Measurements from ENCODE around the gene PER1.
"Not testable (repeated sequence)": the region's sequence is repeated elsewhere in the genome, so short reads cannot be mapped to it uniquely, and the experiment has no call there.

The PER1 gene

GRCh38 chr17:8110456-8110804 lies 41.8 kb downstream of the PER1 start:
- Histone ChIP-seq H3K27ac (no peak overlapping the region), H3K27me3 (ENCODE audit: insufficient read depth, low read depth, severe bottlenecking) (peaks cover 4% of the 10 kb centered on the region), H3K4me3 (ENCODE audit: low read depth, low read length) (no peak overlapping the region), H3K36me3 (no peaks in the 10 kb centered on the region), H3K9me3 (ENCODE audit: severe bottlenecking) (no peaks in the 10 kb centered on the region)
- no peak for TF ChIP-seq CTCF (IDR thresholded peaks at IDR 0.05; ENCODE audit: low read depth, low read length)
- DNase-seq = no peak

GRCh38 chr17:8109661-8110455 lies 42.3 kb downstream of the PER1 start:
- peak; percentile 74 for DNase-seq
- peak; percentile 93 for TF ChIP-seq CTCF (IDR thresholded peaks at IDR 0.05; ENCODE audit: low read depth, low read length)
- Histone ChIP-seq H3K9me3 (ENCODE audit: severe bottlenecking) (no peaks in the 10 kb centered on the region), H3K4me3 (ENCODE audit: low read depth, low read length) (no peak overlapping the region), H3K36me3 (no peaks in the 10 kb centered on the region), H3K27me3 (ENCODE audit: insufficient read depth, low read depth, severe bottlenecking) (peaks cover 1% of the 10 kb centered on the region), H3K27ac (no peak overlapping the region)

GRCh38 chr17:8108972-8109660 lies 43.1 kb downstream of the PER1 start:
- no peaks in the 10 kb centered on the region for H3K27me3 ChIP-seq (ENCODE audit: insufficient read depth, low read depth, severe bottlenecking)
- H3K36me3 ChIP-seq = no peaks in the 10 kb centered on the region
- no peak for TF ChIP-seq CTCF (IDR thresholded peaks at IDR 0.05; ENCODE audit: low read depth, low read length)
- H3K9me3 ChIP-seq (ENCODE audit: severe bottlenecking) = no peaks in the 10 kb centered on the region
- H3K4me3 ChIP-seq (ENCODE audit: low read depth, low read length) = no peak overlapping the region
- H3K27ac ChIP-seq = no peak overlapping the region
- no peak for DNase-seq

- H3K9me3 ChIP-seq (ENCODE audit: severe bottlenecking); H3K27ac ChIP-seq; DNase-seq; H3K36me3 ChIP-seq; H3K4me3 ChIP-seq (ENCODE audit: low read depth, low read length); H3K27me3 ChIP-seq (ENCODE audit: insufficient read depth, low read depth, severe bottlenecking): not testable (repeated sequence)
Observed at GRCh38 chr17:8106980-8107379, 45.2 kb downstream of the PER1 start.

- Histone ChIP-seq H3K36me3 (no peaks in the 10 kb centered on the region), H3K27me3 (ENCODE audit: insufficient read depth, low read depth, severe bottlenecking) (no peaks in the 10 kb centered on the region), H3K9me3 (ENCODE audit: severe bottlenecking) (no peaks in the 10 kb centered on the region), H3K27ac (no peak overlapping the region), H3K4me3 (ENCODE audit: low read depth, low read length) (no peak overlapping the region)
- TF ChIP-seq CTCF (IDR thresholded peaks at IDR 0.05; ENCODE audit: low read depth, low read length) = no peak
- peak; percentile 50 for DNase-seq
Observed at GRCh38 chr17:8105957-8106398, 46.2 kb downstream of the PER1 start.

- no peak for DNase-seq
- no peak overlapping the region for H3K4me3 ChIP-seq (ENCODE audit: low read depth, low read length)
- H3K27ac ChIP-seq = no peak overlapping the region
- no peaks in the 10 kb centered on the region for H3K36me3 ChIP-seq
- no peak for TF ChIP-seq CTCF (IDR thresholded peaks at IDR 0.05; ENCODE audit: low read depth, low read length)
- no peaks in the 10 kb centered on the region for H3K9me3 ChIP-seq (ENCODE audit: severe bottlenecking)
- H3K27me3 ChIP-seq (ENCODE audit: insufficient read depth, low read depth, severe bottlenecking) = no peaks in the 10 kb centered on the region
Observed at GRCh38 chr17:8104911-8105310, 47.3 kb downstream of the PER1 start.

All from WERI-Rb-1 (cell line).